ENCODE results near the gene OR51S1. TPM values are rescaled to one million over a fixed set of nuclear protein-coding genes. Genes with fewer than 3 reads are reported as not detected.

Gene OR51S1
- total RNA-seq, 1 experiment from 2014 or later = not detected

DNA sequence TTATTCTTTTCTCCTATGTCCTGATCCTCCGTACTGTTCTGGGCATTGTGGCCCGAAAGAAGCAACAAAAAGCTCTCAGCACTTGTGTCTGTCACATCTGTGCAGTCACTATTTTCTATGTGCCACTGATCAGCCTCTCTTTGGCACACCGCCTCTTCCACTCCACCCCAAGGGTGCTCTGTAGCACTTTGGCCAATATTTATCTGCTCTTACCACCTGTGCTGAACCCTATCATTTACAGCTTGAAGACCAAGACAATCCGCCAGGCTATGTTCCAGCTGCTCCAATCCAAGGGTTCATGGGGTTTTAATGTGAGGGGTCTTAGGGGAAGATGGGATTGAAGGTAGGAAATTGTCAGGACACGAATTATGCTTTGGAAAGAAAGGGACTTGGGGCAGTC lies 33.5 kb upstream of the OR51S1 start:
- no peaks in the 10 kb centered on the region for H3K9me3 ChIP-seq (ENCODE audit: control insufficient read depth, insufficient read depth, low read depth, low read length)
- no TSS peak for BruUV-seq (replicated peaks)
- ATAC-seq (no peak), DNase-seq (ENCODE audit: low read depth, low spot score) (no peak)
- intact Hi-C loops (cut with micrococcal nuclease; ENCODE audit: unreplicated experiment) = no loop called here
- H3K4me1 ChIP-seq (ENCODE audit: control insufficient read depth, insufficient read depth, low read length) = no peaks in the 10 kb centered on the region
- no peak overlapping the region for H3K27ac ChIP-seq (ENCODE audit: low read length)
- POLR2A ChIA-PET = no interaction called here
- TF ChIP-seq, protein P1, sequence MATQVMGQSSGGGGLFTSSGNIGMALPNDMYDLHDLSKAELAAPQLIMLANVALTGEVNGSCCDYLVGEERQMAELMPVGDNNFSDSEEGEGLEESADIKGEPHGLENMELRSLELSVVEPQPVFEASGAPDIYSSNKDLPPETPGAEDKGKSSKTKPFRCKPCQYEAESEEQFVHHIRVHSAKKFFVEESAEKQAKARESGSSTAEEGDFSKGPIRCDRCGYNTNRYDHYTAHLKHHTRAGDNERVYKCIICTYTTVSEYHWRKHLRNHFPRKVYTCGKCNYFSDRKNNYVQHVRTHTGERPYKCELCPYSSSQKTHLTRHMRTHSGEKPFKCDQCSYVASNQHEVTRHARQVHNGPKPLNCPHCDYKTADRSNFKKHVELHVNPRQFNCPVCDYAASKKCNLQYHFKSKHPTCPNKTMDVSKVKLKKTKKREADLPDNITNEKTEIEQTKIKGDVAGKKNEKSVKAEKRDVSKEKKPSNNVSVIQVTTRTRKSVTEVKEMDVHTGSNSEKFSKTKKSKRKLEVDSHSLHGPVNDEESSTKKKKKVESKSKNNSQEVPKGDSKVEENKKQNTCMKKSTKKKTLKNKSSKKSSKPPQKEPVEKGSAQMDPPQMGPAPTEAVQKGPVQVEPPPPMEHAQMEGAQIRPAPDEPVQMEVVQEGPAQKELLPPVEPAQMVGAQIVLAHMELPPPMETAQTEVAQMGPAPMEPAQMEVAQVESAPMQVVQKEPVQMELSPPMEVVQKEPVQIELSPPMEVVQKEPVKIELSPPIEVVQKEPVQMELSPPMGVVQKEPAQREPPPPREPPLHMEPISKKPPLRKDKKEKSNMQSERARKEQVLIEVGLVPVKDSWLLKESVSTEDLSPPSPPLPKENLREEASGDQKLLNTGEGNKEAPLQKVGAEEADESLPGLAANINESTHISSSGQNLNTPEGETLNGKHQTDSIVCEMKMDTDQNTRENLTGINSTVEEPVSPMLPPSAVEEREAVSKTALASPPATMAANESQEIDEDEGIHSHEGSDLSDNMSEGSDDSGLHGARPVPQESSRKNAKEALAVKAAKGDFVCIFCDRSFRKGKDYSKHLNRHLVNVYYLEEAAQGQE (IDR thresholded peaks at IDR 0.05; ENCODE audit: insufficient read depth in 1 of 2, low read depth in 2 of 2, low read length in 1 of 2) = no peak
- TF ChIP-seq SIN3A (IDR thresholded peaks at IDR 0.05; ENCODE audit: borderline replicate concordance, insufficient read depth, low read depth, low read length) (no peak), TCF7L2 (IDR thresholded peaks at IDR 0.05; ENCODE audit: low read depth, low read length) (no peak), POLR2AphosphoS5 (IDR thresholded peaks at IDR 0.05; ENCODE audit: low read depth, low read length) (no peak)
- TF ChIP-seq, protein P2, sequence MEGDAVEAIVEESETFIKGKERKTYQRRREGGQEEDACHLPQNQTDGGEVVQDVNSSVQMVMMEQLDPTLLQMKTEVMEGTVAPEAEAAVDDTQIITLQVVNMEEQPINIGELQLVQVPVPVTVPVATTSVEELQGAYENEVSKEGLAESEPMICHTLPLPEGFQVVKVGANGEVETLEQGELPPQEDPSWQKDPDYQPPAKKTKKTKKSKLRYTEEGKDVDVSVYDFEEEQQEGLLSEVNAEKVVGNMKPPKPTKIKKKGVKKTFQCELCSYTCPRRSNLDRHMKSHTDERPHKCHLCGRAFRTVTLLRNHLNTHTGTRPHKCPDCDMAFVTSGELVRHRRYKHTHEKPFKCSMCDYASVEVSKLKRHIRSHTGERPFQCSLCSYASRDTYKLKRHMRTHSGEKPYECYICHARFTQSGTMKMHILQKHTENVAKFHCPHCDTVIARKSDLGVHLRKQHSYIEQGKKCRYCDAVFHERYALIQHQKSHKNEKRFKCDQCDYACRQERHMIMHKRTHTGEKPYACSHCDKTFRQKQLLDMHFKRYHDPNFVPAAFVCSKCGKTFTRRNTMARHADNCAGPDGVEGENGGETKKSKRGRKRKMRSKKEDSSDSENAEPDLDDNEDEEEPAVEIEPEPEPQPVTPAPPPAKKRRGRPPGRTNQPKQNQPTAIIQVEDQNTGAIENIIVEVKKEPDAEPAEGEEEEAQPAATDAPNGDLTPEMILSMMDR (IDR thresholded peaks at IDR 0.05) = no peak
- H3K36me3 ChIP-seq (ENCODE audit: control insufficient read depth, insufficient read depth, low read length) = no peaks in the 10 kb centered on the region
- in situ Hi-C loops (cut with HindIII; ENCODE audit: low pct_unique_long_range_greater_than_20kb, low sequenced_read_pairs) = no loop called here
- CTCF ChIA-PET = interaction anchor here (0.6 kb wide), 1 partner anchor 36 kb away, joined by 8 read pairs; no protein-coding TSS in a partner anchor
- no peak overlapping the region for H3K4me3 ChIP-seq (ENCODE audit: low read depth in 2 of 2, low read length in 2 of 2)
- H3K27me3 ChIP-seq (ENCODE audit: control insufficient read depth, insufficient read depth, low read length) = no peaks in the 10 kb centered on the region

DNA sequence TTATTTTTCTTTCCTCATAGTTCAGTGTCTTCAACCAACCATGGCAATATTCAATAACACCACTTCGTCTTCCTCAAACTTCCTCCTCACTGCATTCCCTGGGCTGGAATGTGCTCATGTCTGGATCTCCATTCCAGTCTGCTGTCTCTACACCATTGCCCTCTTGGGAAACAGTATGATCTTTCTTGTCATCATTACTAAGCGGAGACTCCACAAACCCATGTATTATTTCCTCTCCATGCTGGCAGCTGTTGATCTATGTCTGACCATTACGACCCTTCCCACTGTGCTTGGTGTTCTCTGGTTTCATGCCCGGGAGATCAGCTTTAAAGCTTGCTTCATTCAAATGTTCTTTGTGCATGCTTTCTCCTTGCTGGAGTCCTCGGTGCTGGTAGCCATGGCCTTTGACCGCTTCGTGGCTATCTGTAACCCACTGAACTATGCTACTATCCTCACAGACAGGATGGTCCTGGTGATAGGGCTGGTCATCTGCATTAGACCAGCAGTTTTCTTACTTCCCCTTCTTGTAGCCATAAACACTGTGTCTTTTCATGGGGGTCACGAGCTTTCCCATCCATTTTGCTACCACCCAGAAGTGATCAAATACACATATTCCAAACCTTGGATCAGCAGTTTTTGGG lies 33.0 kb upstream of the OR51S1 start, which contains the start of gene OR51T1:
Gene OR51T1 (plus strand): TSS at position 41 of the 641 bp plus-strand sequence. CDS start 0 bp downstream, at position 41.
- in situ Hi-C loops (cut with HindIII; ENCODE audit: low pct_unique_long_range_greater_than_20kb, low sequenced_read_pairs) = no loop called here
- intact Hi-C loops (cut with micrococcal nuclease; ENCODE audit: unreplicated experiment) = no loop called here
- Histone ChIP-seq H3K27me3 (ENCODE audit: control insufficient read depth, insufficient read depth, low read length) (no peaks in the 10 kb centered on the region), H3K4me3 (ENCODE audit: low read depth in 2 of 2, low read length in 2 of 2) (no peak within 1 kb of the TSS), H3K4me1 (ENCODE audit: control insufficient read depth, insufficient read depth, low read length) (no peaks in the 10 kb centered on the region), H3K36me3 (ENCODE audit: control insufficient read depth, insufficient read depth, low read length) (no peaks in the 10 kb centered on the region), H3K9me3 (ENCODE audit: control insufficient read depth, insufficient read depth, low read depth, low read length) (no peaks in the 10 kb centered on the region), H3K27ac (ENCODE audit: low read length) (no peak within 1 kb of the TSS)
- ATAC-seq (no peak), DNase-seq (ENCODE audit: low read depth, low spot score) (no peak)
- BruUV-seq (replicated peaks) = no TSS peak
- ChIA-PET POLR2A (no interaction called here), CTCF (interaction anchor here (0.6 kb wide), 1 partner anchor 36 kb away, joined by 8 read pairs; no protein-coding TSS in a partner anchor)
- TF ChIP-seq, protein P1 (IDR thresholded peaks at IDR 0.05; ENCODE audit: insufficient read depth in 1 of 2, low read depth in 2 of 2, low read length in 1 of 2) = no peak
- TF ChIP-seq, protein P2 (IDR thresholded peaks at IDR 0.05) = no peak
- TF ChIP-seq SIN3A (IDR thresholded peaks at IDR 0.05; ENCODE audit: borderline replicate concordance, insufficient read depth, low read depth, low read length) (no peak), TCF7L2 (IDR thresholded peaks at IDR 0.05; ENCODE audit: low read depth, low read length) (no peak), POLR2AphosphoS5 (IDR thresholded peaks at IDR 0.05; ENCODE audit: low read depth, low read length) (no peak)
